Thyroid gland (tissue), 4 donors: Measurements from ENCODE around the gene DPP6.

ENCODE experiments used
- POLR2A ChIP-seq, 2 donors: fragments of 450-650 bp; IDR thresholded peaks; one replicate each; pipeline ENCODE4 v1.6.1; 2017; ENCODE audit warnings: antibody characterized with exemption in 2 of 2, mild to moderate bottlenecking in 2 of 2, moderate library complexity in 1 of 2
- TF ChIP-seq, protein P1 (sequence below), 6 experiments: fragments of 200-600 bp in 3 of 6; fragments of 450-650 bp in 3 of 6; sonication (generic) in 3 of 6; IDR thresholded peaks; one replicate each; pipeline ENCODE4 v1.5.1; 2016 to 2019; ENCODE audit warnings: antibody characterized with exemption in 6 of 6, mild to moderate bottlenecking in 2 of 6, inconsistent platforms in 1 of 6, moderate library complexity in 1 of 6

DNA sequence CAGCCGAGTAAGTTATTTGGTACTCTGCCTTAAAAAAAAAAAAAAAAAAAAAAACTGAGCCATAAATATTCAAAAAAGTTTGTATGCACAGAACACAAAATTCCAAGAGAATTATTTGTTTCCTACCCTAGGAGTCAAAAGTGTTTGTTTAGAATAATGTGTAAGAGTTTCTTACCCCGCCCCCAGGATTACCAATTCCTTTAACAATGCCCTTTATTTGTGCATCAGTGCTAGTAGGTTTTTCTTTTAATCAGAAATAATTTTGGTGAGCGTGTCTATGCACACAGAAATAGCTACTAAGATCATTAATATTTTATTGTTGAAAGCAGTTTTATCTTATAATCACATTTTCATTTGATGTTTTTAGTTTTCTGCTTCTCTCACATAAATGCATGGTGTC, 374.6 kb downstream of the DPP6 start:
- TF ChIP-seq, protein P1, sequence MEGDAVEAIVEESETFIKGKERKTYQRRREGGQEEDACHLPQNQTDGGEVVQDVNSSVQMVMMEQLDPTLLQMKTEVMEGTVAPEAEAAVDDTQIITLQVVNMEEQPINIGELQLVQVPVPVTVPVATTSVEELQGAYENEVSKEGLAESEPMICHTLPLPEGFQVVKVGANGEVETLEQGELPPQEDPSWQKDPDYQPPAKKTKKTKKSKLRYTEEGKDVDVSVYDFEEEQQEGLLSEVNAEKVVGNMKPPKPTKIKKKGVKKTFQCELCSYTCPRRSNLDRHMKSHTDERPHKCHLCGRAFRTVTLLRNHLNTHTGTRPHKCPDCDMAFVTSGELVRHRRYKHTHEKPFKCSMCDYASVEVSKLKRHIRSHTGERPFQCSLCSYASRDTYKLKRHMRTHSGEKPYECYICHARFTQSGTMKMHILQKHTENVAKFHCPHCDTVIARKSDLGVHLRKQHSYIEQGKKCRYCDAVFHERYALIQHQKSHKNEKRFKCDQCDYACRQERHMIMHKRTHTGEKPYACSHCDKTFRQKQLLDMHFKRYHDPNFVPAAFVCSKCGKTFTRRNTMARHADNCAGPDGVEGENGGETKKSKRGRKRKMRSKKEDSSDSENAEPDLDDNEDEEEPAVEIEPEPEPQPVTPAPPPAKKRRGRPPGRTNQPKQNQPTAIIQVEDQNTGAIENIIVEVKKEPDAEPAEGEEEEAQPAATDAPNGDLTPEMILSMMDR (IDR thresholded peaks at IDR 0.05), result no peak
- no peak for TF ChIP-seq POLR2A (IDR thresholded peaks at IDR 0.05)
